GM19455 (cell line): ENCODE data around the gene TRIP13.
"Not testable (repeated sequence)": the region's sequence is repeated elsewhere in the genome, so short reads cannot be mapped to it uniquely, and the experiment has no call there.

ENCODE experiments used
- ATAC-seq: cut with Tn5 transposase; IDR thresholded peaks from one replicate; pipeline ENCODE4 v1.9.1; 2021; ENCODE audit not compliant: unreplicated experiment

The TRIP13 gene

GRCh38 chr5:871596-872298, 20.9 kb upstream of the TRIP13 start:
- ATAC-seq, result no peak

- no peak for ATAC-seq
Measured at GRCh38 chr5:872301-872700, 20.4 kb upstream of the TRIP13 start.

DNA sequence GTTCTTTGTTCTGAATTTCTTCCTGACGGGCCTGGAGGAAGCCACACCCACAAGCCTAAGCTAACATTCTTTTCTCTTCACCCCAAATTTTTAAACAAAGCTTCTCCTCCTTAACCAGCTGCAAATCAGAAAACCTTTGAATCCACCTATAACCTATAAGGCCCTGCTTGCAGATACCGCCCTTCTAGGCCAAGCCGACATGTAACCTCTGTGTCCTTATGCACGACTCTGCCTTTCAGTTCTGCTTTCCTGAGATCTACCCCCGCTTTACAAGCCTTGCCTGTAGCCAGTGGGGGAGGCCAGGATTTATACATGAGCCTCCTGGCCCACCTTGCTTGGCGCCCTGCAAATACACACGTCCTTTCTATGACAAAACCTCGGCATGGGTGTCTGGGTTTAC, 19.4 kb upstream of the TRIP13 start:
- no peak for ATAC-seq

- ATAC-seq, result no peak
Measured at GRCh38 chr5:875931-876330, 16.8 kb upstream of the TRIP13 start.

GRCh38 chr5:876398-877365, 16.0 kb upstream of the TRIP13 start:
- ATAC-seq, result no peak

GRCh38 chr5:878125-878524, 14.6 kb upstream of the TRIP13 start:
- no peak for ATAC-seq

DNA sequence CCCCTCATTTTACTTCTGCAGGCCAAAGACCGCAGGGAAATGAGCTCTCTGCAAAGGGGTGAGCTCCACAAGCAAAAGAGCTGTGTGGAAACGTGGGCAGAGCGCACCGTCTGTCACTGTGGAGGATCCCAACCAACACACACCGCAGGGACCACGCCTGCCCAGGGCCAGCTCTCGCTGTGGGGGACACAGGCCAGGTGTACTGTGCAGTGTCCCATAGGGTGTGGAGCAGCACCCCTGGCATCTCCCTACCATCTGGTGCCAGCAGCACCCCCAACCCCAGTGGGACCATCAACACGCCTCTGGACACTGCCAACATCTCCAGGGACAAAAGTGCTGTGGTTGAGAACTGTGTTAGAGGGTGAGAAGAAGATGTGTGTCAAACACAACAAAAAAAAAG, 14.0 kb upstream of the TRIP13 start:
- ATAC-seq, result not testable (repeated sequence)

GRCh38 chr5:880816-881550, 11.7 kb upstream of the TRIP13 start:
- ATAC-seq, result no peak

DNA sequence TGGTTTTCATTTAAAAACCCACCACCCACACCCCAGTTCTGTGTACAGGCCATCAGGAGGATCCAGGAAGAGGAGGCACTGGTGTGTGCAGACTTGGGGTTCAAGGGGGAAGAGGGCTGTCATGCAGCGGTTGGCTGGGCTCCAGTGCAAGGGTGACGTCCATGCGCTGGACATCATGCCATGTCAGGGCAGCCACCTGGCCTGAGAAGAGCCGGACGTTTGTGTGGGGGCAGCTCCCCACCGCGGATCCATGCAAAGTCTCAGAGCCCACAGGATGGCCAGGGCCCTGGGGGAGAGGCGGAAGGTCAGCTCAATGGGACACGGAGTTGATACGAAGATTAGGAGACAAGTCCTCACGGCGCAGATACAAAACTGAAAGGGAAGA, 11.1 kb upstream of the TRIP13 start:
- no peak for ATAC-seq

DNA sequence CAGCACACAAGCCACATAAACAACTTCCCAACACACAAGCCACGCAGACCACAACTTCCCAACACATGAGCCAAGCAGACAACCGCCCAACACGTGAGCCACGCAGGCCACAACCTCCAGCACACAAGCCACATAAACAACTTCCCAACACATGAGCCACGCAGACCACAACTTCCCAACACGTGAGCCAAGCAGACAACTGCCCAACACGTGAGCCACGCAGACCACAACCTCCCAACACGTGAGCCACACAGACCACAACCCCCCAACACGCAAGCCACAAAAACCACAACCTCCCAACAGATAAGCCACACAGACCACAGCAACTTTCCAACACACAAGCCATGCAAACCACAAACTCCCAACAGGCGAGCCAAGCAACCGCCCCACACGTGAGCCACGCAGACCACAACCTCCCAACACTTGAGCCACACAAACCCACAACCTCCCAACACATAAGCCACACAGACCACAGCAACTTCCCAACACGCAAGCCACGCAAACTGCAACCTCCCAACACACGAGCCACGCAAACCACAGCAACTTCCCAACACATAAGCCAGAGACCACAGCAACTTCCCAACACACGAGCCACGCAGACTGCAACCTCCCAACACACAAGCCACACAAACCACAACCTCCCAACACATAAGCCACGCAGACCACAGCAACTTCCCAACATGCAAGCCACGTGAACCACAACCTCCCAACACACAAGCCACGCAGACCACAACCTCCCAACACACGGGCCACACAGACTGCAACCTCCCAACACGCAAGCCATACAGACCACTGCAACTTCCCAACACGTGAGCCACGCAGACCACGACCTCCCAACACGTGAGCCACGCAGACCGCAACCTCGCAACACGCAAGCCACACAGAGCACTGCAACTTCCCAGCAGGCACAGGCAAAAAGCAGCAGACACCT, 10.2 kb upstream of the TRIP13 start:
- no peak for ATAC-seq

- no peak for ATAC-seq
Measured at GRCh38 chr5:883475-884181, 9.1 kb upstream of the TRIP13 start.

DNA sequence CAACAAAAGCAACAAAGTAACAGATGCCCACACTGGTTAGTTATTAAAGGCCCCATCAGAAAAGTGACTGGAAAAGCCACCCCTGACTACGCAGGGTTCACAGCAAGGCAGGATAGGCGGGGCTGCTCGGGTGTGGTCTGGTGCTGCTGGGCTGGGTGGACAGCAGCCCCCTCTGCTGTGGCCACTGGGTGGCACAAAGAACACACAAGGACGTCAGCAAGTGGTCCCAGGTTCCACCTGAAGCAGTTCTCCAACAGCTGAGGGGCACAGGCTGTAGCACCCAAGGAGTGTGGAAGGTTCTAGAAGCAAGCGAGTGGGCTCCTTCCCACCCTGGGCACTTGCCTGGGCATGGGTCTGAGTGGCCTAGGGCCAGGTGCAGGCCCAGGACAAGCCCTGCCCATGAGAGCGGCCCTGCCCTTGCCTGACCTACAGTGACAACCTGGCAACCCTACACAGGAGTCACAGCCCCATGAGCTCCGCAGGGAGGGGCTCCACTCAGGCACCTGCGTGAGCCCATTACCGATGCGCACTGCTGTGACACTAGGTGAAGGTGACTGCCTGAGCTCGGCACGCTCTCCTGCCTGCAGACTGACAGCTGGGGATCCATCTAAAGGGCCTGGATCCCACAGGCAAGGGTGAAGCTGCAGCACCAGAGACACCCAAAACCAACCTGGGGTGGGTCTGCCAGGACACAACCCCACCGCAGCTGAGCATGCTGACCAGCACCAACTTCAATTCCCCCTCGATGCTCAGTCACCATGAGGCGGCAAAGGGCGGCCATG, 8.1 kb upstream of the TRIP13 start:
- no peak for ATAC-seq

GRCh38 chr5:885127-885442, 7.6 kb upstream of the TRIP13 start:
- no peak for ATAC-seq

DNA sequence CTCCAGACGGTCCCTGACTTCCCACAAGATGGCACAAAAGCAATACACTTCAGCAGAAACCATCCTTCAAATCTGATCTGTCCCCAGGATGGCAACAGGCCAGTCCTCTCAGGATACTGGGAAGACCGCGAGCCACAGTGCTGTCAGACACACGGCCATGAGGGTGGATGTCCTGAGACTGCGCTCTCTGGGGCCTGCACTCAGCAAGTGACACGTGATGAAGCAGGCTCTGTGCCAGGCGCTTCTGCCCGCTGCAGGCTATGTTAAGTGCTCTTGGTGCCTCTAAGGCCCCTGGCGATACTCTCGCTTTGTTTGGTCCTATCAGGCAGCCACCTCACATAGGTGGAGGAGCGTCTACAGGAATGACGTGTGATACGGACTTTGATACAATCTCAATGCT, 7.2 kb upstream of the TRIP13 start:
- ATAC-seq, result no peak

- ATAC-seq, result no peak
Measured at GRCh38 chr5:886036-886435, 6.6 kb upstream of the TRIP13 start.

- ATAC-seq, result no peak
Measured at GRCh38 chr5:886716-887325, 5.9 kb upstream of the TRIP13 start.

DNA sequence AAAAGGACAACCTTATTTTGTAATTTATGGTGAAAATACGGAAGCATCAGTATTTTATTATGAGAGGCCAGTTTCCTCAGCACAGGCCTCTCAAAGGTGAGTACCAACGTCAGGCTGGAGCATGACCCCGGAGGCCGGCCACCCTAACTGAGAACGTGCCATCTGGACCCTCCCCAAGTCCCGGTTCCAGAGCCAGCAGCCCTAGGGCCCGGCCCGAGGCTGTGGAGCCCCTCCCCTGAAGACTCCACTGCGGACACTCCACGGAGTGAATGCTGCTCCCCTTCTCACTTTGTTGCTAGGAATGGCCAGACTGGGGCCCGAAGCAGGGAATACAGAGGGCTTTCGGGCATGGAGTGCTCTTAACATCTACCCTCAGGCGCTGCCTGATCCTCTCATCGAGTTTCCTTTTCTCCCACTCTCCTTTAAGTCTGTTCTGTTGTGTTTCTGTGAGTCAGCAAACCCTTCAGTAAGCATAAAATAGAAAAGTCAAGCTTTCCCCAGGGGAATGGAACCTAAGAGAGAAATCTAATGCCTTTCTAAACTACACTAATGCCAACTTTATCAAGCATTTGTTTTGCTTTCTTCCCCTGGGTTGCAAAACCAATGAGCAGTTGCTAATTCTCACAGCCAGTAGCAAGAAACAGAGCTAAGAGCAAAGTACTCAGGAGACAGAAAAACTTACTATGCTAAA, 4.6 kb upstream of the TRIP13 start:
- ATAC-seq, result no peak

DNA sequence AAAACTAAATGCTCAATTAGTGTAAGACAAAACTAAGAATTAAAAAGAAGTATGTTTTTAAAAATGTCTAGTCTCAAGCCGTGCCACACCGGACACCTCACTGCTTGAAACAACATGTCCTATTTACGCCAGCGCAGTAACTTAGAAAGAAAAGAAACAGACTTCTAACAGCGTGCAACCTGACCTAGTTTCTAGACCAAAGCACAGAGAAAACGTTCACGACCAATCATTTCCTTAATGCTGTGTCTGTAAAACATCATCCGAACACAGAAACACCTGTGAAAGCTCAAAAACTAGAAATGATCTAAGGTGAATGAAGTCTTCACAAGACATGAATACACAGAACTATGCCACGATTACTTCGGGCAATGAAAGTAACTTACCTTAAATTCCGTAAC, 4.0 kb upstream of the TRIP13 start:
- no peak for ATAC-seq
